ENCODE data around the gene TPT1.

DNA sequence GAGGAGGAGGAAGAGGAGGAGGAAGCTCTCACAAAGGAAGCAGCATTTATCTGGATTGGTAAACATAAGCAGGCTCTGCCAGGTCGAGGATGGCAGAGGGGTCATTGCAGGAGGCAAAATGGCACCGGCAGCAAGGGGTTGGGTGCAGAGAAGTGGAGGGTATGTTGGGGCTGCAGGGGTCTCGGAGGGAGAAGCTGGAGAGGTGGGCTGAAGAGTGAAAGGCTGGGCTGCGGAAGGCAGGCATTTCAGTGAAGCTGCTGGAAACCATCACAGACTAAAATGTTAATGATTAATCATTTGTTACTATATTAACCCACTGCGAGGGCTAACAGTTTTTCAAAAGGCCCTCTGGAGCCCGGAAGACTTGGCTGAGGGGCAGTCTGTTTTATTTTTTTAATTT lies 24.6 kb downstream of the TPT1 start:
- TF ChIP-seq, protein P1, sequence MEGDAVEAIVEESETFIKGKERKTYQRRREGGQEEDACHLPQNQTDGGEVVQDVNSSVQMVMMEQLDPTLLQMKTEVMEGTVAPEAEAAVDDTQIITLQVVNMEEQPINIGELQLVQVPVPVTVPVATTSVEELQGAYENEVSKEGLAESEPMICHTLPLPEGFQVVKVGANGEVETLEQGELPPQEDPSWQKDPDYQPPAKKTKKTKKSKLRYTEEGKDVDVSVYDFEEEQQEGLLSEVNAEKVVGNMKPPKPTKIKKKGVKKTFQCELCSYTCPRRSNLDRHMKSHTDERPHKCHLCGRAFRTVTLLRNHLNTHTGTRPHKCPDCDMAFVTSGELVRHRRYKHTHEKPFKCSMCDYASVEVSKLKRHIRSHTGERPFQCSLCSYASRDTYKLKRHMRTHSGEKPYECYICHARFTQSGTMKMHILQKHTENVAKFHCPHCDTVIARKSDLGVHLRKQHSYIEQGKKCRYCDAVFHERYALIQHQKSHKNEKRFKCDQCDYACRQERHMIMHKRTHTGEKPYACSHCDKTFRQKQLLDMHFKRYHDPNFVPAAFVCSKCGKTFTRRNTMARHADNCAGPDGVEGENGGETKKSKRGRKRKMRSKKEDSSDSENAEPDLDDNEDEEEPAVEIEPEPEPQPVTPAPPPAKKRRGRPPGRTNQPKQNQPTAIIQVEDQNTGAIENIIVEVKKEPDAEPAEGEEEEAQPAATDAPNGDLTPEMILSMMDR (IDR thresholded peaks at IDR 0.05; ENCODE audit: insufficient read depth, low read length, poor library complexity, severe bottlenecking) = no peak
- TF ChIP-seq EZH2phosphoT487 (conservative IDR thresholded peaks at IDR 0.05; ENCODE audit: low read length) = no peak
